ENCODE data around the gene POP4. TPM values are rescaled to one million over a fixed set of nuclear protein-coding genes. Genes with fewer than 3 reads are reported as not detected.

POP4 gene
- total and polyA plus RNA-seq, 2 of the 4 experiments (the other 2 are of a cell fraction), result 65.1 to 87.2 TPM

Other genes with a start within 250 kb of the POP4 start
- gene VSTM2B, start 80.3 kb upstream of the POP4 start, total RNA-seq (2012; rRNA removed), result not detected in 2 replicates
- gene VSTM2B, start 80.3 kb upstream of the POP4 start, polyA plus RNA-seq (2012; rRNA removed), result not detected in 2 replicates
- gene PLEKHF1, start 59.2 kb downstream of the POP4 start, total RNA-seq (2012; rRNA removed), result 4.7 and 5.0 TPM in 2 replicates
- gene PLEKHF1, start 59.2 kb downstream of the POP4 start, polyA plus RNA-seq (2012; rRNA removed), result 6.6 and 7.2 TPM in 2 replicates
- gene C19orf12, start 109.0 kb downstream of the POP4 start, total RNA-seq (2012; rRNA removed), result 16.3 and 19.2 TPM in 2 replicates
- gene C19orf12, start 109.0 kb downstream of the POP4 start, polyA plus RNA-seq (2012; rRNA removed), result 24.0 and 24.2 TPM in 2 replicates
- 6.8 and 11.4 TPM in 2 replicates for gene CCNE1, start 205.7 kb downstream of the POP4 start, total RNA-seq (2012; rRNA removed)
- 7.0 and 7.4 TPM in 2 replicates for gene CCNE1, start 205.7 kb downstream of the POP4 start, polyA plus RNA-seq (2012; rRNA removed)